Effector CD4-positive, alpha-beta T cell (primary cell): ENCODE data around the gene CNOT6.

ENCODE experiments used
- DNase-seq: peaks from one replicate; pipeline ENCODE4 v3.0.0-alpha.2; 2020

The CNOT6 gene

GRCh38 chr5:180624587-180624986 is 130.4 kb downstream of the CNOT6 start:
- no peak for DNase-seq

GRCh38 chr5:180625125-180625790 is 131.1 kb downstream of the CNOT6 start:
- no peak for DNase-seq

- no peak for DNase-seq
Measured at GRCh38 chr5:180625791-180626660, 131.8 kb downstream of the CNOT6 start.

- no peak for DNase-seq
Measured at GRCh38 chr5:180626661-180627385, 132.6 kb downstream of the CNOT6 start.

- DNase-seq: no peak
Measured at GRCh38 chr5:180627386-180628120, 133.4 kb downstream of the CNOT6 start.
